HG02678 (cell line): Measurements from ENCODE around the gene CTNNA1.
"Not testable (repeated sequence)": the region's sequence is repeated elsewhere in the genome, so short reads cannot be mapped to it uniquely, and the experiment has no call there.

Experiments
- ATAC-seq: cut with Tn5 transposase; IDR thresholded peaks from one replicate; pipeline ENCODE4 v1.9.1; 2021; ENCODE audit warnings: mild to moderate bottlenecking, moderate library complexity; ENCODE audit not compliant: unreplicated experiment

Gene CTNNA1

DNA sequence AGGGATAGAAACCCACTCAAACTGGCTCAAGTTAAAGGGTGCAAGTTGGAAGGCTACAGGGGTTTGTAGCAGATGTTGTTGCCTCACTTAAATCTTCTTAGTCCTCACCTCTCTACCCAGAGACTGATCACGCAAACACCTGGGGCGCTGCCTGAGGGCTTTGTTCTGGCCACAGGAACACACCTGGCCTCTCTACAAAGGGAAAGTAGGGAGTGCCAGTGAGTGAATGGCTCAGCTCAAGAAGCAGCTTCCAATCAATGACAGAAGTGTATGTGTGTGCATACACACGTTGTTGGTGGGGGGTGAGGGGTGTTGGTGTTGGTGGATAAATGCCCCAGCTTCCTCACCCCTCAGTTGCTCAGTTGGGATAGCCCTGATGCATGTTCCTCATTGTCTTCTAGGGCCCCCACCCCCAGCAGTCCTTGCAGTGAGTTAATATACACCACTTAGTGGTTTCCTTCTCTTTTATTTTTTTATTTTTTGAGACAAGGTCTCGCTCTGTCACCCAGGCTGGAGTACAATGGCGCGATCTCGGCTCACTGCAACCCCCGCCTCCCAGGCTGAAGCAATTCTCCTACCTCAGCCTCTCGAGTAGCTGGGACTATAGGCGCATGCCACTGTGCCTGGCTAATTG lies 30.6 kb upstream of the CTNNA1 start:
- no peak for ATAC-seq

DNA sequence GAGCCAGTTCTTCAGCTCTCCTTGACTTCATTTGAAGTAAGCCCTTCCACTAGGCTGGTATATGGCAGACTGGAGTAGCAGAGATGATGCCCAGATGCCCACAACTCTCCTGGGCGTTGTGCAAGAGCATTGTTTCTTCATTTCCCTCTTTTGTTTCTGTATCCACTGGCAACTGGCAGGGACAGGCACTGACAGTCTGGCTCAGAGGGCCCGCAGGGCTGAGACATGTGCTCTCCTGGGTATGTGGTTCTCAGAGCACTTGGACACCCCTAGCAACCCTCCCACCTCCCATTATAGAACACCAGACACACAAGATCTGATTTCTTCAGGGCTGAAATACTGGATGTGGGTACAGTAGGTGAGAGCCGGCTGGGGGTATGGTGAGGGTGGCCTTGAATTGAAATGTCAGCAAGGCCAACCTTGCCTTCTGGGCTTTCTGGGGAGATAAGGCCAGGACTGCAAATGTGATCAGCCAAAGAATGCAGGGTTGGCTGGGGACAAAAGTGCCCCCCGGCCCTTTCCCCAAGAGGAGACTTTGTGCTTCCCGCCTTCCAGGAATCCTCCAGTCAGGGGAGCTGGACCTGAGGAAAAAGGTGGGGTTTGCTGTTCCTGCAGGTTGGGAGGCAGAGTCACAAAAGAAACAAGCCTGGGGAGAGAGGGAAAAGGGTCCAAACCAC lies 28.6 kb upstream of the CTNNA1 start:
- ATAC-seq, result no peak

DNA sequence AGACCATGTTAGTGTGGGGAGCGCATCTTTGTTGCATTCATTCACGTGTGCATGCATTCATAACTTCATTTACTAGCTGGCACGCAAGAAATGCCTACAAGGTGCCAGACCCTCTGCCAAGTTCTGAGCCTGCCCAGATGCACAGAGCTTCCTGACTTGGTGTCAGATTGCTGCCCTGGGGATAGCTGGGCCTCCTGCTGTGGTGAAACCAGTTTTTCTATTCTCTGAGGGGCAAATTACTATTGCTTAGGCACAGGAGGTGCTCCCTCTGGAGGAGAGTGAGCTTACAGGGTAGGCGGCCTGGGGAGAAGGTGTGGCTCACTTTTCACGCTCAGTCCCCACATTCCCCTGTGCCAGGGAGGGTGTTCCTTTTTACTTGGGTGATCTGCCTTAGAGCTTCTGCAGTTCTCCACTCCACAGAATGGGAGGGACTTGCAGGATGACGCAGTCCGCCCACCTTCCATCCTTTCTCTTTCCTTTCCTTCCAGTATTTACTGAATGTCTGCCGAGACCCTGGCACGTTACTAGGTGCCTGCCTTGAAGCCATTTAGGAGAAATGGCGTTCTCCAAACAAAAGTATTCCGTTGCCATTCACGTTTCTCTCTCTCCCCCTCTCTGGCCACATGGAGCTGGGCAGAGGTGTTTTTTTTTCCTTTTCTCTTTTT lies 27.9 kb upstream of the CTNNA1 start:
- no peak for ATAC-seq

DNA sequence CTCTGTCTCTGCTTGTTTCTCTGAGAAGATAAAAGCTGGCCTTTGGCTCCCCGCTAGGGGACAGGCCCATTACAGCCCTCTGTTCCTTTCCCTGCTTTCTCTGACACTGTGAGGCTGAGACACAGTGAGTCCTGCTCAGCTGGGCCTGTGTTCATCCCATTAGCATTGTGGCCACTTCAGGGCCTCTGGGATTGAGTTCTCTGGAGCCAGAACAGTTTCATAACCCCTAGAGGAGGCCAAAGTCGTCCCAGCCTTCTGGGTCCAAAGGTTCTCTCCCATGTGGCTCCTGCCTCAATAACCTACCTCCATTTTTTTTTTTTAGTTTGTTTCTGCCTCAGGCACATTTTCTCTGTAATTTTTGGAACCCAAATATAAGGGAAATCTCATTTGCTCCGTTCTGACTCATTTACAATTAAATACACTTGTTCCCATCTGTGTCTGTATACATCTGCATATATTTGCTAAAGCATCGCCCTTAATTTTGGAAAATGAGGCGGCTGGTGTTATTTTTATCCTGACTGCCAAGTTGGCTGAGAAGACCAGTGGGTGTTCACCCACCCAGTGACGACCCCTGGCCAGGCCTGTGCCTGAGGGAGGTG lies 27.3 kb upstream of the CTNNA1 start:
- no peak for ATAC-seq

DNA sequence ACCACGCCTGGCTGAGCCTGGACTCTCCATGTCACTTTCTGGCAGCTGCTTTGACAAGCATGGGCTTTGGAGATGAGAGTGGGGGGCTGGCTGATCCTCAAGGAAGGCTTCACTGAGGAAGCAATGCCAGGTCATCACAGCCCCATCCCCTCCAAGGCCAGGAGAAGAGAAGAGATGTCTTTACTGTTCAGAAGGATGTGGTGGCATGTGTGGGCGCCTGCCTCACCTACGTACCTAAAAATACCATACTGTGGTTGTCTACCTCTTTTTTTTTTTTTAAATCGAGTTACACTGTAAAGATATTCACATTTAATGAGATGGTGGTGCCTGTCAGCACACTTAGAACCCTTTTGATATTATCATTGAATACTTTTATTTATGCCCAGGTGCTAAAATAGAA lies 26.4 kb upstream of the CTNNA1 start:
- ATAC-seq, result no peak

DNA sequence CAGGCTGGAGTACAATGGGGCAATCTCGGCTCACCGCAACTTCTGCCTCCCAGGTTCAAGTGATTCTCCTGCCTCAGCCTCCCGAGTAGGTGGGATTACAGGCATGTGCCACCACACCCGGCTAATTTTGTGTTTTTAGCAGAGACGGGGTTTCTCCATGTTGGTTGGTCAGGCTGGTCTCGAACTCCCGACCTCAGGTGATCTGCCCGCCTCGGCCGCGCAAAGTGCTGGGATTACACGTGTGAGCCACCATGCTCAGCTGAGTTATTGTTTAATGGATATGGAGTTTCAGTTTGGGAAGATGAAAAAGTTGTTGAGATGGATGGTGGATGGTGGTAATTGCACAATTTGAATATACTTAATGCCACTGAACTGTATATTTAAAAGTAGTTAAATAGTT lies 22.7 kb upstream of the CTNNA1 start:
- not testable (repeated sequence) for ATAC-seq

GRCh38 chr5:138732466-138732865 lies 20.8 kb upstream of the CTNNA1 start:
- no peak for ATAC-seq

- no peak for ATAC-seq
Measured at GRCh38 chr5:138732933-138733332, 20.3 kb upstream of the CTNNA1 start.

DNA sequence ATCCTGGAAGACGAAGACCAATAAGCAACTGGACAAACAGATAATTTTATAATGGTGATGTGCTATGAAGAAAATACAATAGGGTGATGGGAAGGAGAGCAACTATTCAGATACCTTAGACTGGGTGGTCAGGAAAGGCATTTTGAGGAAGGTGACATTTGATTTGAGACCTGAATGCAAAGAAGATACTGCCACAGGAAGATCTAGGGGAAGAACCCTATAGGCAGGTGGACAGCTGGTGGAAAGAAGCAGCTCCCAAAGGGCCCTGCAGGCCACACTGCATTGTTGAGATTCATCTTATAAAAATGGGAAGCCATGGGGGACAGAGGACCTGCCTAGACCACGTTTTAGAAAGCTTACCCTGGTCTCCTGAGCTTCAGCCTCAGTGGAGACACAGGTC lies 19.7 kb upstream of the CTNNA1 start:
- ATAC-seq, result no peak

DNA sequence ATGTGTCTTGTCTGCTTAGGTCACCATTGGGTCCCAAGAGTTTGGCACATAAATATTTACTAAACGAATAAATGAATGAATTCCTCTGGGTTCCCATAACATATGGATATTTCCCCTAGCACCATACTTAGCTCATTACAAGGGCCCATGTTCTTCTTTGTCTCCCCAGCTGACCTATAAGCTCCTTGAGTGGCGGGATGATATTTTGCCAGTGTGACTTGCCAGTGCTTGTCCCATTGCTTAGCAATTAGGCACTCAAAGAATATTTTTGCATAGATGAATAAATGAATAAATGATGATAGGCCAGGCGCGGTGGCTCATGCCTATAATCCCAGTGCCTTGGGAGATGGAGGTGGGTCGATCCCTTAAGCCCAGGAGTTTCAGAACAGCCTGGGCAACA lies 16.9 kb upstream of the CTNNA1 start:
- ATAC-seq, result no peak

DNA sequence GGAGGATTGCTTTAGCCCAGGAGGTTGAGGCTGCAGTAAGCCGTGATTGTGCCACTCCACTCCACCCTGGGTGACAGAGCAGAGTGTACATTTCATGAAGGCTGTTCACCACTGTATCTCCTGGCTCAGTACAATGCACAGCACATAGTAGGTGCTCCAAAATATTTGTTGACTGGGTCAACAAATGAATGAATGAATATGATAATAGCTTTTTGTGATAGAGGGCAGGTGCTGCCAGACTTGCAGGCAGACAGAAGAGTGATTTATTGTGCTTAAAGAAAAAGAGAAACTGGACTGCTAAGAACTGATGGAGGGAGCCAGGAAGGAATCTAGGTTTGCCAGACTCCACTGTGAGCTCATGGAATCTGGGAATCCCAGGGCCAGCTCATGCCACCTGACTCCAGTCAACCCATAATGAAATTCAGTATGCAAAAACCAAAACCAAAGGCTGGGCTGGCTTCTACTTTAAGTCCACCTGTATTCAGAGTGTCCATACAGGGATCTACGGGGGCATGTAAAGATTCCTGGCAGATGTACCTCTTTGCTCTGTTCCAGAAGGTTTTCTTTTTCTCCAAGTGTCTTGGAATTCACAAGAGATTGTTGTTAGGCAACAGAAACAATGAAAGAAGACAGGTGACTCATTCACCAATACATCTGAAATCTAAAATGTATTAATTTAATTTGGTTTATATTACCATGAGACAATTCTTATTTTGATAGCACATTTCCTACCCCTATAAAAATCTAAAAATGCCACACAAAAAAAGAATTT lies 15.5 kb upstream of the CTNNA1 start:
- ATAC-seq, result no peak

DNA sequence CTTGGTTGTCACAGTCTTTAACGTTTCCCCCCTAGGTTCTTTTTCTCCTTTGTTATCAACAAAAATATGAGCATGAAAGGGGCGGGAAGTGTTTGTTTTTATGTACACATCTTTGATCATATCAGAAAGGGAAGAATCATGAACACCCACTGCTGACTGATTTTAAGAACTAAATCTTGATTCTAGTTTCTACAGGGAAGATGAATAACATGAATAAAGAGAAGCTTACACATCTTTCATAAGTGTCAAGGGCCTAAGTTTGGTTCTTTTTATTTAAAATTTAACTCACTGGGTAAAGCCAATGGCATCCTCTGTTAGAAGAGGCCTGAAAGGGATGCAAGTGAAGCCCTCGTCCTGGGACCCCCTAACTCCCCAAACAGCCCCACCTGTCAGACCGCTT lies 14.8 kb upstream of the CTNNA1 start:
- no peak for ATAC-seq

GRCh38 chr5:138739938-138740337 lies 13.3 kb upstream of the CTNNA1 start:
- no peak for ATAC-seq

DNA sequence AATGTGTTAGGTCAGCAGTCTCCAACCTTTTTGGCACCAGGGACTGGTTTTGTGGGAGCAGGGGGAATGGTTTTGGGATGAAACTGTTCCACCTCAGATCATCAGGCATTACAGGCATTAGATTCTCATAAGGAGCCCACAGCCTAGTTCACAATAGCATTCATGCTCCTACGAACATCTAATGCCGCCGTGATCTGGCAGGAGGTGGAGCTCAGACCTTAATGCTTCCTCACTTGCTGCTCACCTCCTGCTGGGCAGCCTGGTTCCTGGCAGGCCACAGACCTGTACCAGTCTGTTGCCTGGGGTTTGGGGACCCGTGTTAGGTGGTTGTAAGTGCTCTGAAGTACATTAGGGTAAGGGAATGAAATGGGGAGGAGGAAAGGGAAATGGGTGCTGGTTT lies 9.7 kb upstream of the CTNNA1 start:
- ATAC-seq, result no peak

- no peak for ATAC-seq
Measured at GRCh38 chr5:138745268-138745667, 8.0 kb upstream of the CTNNA1 start.

- no peak for ATAC-seq
Measured at GRCh38 chr5:138748630-138749081, 4.6 kb upstream of the CTNNA1 start.

- not testable (repeated sequence) for ATAC-seq
Measured at GRCh38 chr5:138751344-138751743, 1.9 kb upstream of the CTNNA1 start.

DNA sequence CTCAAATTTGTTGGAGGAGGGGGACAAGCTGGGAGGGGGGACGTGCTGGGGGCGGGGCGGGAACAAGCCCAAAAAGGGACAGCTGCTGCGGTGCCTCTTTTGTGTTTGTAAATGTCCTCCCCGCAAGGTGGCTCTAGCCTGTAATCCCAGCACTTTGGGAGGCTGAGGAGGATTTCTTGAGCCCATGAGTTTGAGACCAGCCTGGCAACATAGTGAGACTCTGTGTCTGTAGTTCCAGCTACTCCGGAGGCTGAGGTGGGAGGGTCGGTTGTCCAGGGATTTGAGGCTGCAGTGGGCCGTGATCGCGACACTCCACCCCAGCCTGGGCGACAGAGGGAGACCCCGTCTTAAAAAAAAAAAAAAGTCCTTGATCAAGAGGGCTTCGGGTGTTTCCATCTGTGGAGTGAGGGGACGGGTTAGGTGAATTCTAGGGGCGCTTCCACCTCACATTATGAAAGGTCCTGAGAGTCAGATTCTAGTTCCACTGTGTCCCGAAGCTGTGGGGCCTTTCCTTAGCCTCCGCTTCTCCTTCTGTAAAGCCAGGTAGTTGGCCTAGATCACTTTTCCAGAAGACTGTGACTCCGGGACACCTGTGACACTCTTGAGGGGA lies 779 bp upstream of the CTNNA1 start:
- no peak for ATAC-seq

DNA sequence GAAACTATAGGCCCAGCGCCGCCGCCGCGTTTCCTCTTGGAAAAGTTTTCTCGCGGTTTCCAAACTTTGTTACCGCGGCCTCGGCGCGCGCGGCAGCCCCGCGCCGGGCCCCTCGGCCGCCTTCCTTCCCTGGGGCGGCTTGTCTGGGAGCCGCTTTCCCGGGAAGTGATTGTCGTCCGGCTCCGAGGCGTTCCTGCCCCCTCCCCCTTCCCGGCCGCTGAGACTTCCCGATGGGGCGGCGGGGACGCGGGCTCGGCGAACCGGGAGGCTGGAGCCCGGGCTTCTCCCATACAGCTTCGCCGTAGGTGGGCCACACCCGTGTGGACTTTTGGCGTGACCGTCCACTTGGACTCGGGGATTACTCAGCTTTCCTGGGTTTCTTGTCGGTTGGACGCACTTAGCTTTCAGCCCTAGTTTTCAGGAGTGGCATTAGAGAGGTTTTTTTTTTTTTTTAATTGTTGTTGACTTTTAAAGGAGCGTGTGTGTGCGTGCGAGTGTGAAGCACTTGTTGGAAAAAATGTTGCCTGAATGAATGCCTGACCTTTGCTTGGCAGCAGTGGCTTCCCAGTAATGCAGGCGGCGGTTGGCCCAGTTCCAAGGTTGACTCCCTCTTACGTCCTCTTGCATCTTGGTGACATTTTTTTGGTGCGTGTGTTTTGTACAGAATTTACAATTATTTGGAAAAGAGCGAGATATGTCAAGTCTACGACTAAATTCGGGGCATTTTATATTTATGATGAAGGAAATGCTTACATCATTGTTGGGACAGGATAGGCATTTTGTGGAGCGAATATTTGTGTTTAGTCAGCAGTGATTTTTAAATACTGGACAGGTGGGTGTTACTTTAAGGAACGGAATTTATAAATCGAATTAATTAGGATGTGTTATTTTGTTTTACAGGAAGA lies 821 bp downstream of the CTNNA1 start:
- peak; percentile 9 for ATAC-seq

DNA sequence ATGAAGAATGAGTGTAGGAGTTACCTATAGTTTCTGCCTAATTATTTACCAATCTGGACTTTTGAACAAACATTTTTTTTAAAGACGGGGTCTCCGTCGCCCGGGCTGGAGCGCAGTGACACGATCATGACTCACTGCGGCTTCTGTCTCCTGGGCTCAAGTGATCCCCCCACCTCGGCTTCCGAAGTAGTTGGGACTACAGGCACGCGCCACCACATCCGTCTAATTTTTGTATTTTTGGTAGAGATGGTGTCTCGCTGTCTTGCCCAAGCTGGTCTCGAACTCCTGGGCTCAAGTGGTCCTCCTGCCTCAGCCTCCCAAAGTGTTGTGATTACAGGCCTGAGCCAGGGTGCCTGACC lies 1.5 kb downstream of the CTNNA1 start:
- no peak for ATAC-seq
